Uterus (tissue), 4 donors: Measurements from ENCODE around the gene SNIP1. TPM values are rescaled to one million over a fixed set of nuclear protein-coding genes. Genes with fewer than 3 reads are reported as not detected.

ENCODE experiments used
- DNase-seq, 2 donors: peaks; one replicate each; pipeline ENCODE4 v3.0.0-alpha.2; 2019 to 2020
- H3K27ac ChIP-seq, 2 donors: fragments of 200-600 bp; sonication (generic); 1 replicate in 1 of 2; 2 replicates in 1 of 2; pipeline ENCODE4 v1.5.1; 2016 to 2018
- H3K27me3 ChIP-seq, 2 donors: fragments of 200-600 bp; sonication (generic); one replicate each; pipeline ENCODE4 v1.5.1; 2018 to 2019; ENCODE audit warnings: control low read depth in 1 of 2
- H3K36me3 ChIP-seq, 2 donors: fragments of 200-600 bp; sonication (generic); one replicate each; pipeline ENCODE4 v1.5.1; 2019; ENCODE audit warnings: control low read depth in 1 of 2
- H3K4me1 ChIP-seq, 2 donors: fragments of 200-600 bp; sonication (generic); one replicate each; pipeline ENCODE4 v1.5.1; 2018 to 2019; ENCODE audit warnings: control low read depth in 1 of 2
- H3K4me3 ChIP-seq, 2 donors: fragments of 200-600 bp; sonication (generic); 1 replicate in 1 of 2; 2 replicates in 1 of 2; pipeline ENCODE4 v1.5.1; 2018 to 2019; ENCODE audit warnings: mild to moderate bottlenecking in 1 of 2
- H3K9me3 ChIP-seq, 2 donors: fragments of 200-600 bp; sonication (generic); one replicate each; pipeline ENCODE4 v1.5.1; 2019; ENCODE audit warnings: control low read depth in 1 of 2
- POLR2A ChIP-seq, 2 donors: fragments of 450-650 bp; IDR thresholded peaks; one replicate each; pipeline ENCODE4 v1.6.1; 2016; ENCODE audit warnings: antibody characterized with exemption in 2 of 2, mild to moderate bottlenecking in 1 of 2, moderate library complexity in 1 of 2
- intact Hi-C: fragments of 100-400 bp; cut with DNase I; formaldehyde crosslinking; loops from one replicate; pipeline ENCODE4 v1.15.1; 2023; ENCODE audit warnings: low total_unique reads
- total RNA-seq, 4 donors: library from RNA; depleted of rRNA in 3 of 4; stranded (reverse); fragments of >200 nt in 3 of 4; gene quantifications; one replicate each; pipeline versions ENCODE4 v1.1.0 to v1.2.4, GENCODE V29; 2014 to 2023
- TF ChIP-seq, protein P1 (sequence below), 4 experiments: fragments of 200-600 bp in 2 of 4; fragments of 450-650 bp in 2 of 4; sonication (generic) in 2 of 4; IDR thresholded peaks; one replicate each; pipeline ENCODE4 v1.5.1; 2016 to 2019; ENCODE audit warnings: antibody characterized with exemption in 4 of 4, mild to moderate bottlenecking in 2 of 4, moderate library complexity in 1 of 4
- donor health status: DM: yes; HTN: yes; CAD: no.

The SNIP1 gene
- total RNA-seq, 4 donors from 2014 or later = 2.0 to 21.2 (median 16.9) TPM

GRCh38 chr1:37575692-37576091, 21.6 kb upstream of the SNIP1 start:
- H3K36me3 ChIP-seq = no peaks in the 10 kb centered on the region

DNA sequence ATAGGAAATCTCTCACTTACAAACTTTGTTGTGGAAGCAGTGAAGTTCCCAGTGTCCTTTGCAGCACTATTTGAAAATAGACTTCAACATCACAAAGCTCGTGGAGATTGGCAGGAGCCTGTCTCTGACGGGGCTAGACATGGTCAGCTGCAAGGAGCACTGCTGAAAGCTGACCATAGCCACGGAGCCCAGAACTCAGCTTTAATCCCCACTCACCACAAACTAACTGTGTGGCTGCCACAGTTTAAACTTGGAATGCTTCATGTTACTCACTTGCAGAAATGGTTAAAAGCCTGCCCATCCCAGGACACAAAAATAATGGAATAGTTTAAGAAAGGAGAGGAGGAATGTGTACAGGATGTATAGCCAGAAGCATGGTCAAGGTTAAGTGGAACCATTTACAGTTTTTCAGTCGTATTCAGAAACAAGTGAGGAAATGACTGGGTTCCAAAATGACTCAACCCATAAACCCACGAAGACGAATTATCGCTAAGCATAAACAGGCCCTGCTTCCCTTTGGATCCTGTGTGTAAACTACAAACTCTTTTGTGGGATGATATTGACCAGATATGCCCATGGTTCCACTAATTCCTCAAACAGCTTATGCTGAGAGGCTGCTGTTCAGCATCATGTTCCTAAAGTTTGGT, 20.9 kb upstream of the SNIP1 start:
- Histone ChIP-seq H3K36me3 (no peaks in the 10 kb centered on the region), H3K27me3 (no peaks in the 10 kb centered on the region), H3K4me1 (no peaks in the 10 kb centered on the region), H3K27ac (no peak overlapping the region), H3K9me3 (no peaks in the 10 kb centered on the region), H3K4me3 (no peak overlapping the region)
- no peak for TF ChIP-seq POLR2A (IDR thresholded peaks at IDR 0.05)
- TF ChIP-seq, protein P1, sequence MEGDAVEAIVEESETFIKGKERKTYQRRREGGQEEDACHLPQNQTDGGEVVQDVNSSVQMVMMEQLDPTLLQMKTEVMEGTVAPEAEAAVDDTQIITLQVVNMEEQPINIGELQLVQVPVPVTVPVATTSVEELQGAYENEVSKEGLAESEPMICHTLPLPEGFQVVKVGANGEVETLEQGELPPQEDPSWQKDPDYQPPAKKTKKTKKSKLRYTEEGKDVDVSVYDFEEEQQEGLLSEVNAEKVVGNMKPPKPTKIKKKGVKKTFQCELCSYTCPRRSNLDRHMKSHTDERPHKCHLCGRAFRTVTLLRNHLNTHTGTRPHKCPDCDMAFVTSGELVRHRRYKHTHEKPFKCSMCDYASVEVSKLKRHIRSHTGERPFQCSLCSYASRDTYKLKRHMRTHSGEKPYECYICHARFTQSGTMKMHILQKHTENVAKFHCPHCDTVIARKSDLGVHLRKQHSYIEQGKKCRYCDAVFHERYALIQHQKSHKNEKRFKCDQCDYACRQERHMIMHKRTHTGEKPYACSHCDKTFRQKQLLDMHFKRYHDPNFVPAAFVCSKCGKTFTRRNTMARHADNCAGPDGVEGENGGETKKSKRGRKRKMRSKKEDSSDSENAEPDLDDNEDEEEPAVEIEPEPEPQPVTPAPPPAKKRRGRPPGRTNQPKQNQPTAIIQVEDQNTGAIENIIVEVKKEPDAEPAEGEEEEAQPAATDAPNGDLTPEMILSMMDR (IDR thresholded peaks at IDR 0.05) = no peak
- intact Hi-C loops = no loop called here
- no peak for DNase-seq

More at GRCh38 chr1:37575692-37576091, 21.6 kb upstream of the SNIP1 start:
- Histone ChIP-seq H3K27me3 (no peaks in the 10 kb centered on the region), H3K9me3 (no peaks in the 10 kb centered on the region), H3K4me3 (no peak overlapping the region), H3K4me1 (no peaks in the 10 kb centered on the region), H3K27ac (no peak overlapping the region)
- no peak for DNase-seq
- no peak for TF ChIP-seq POLR2A (IDR thresholded peaks at IDR 0.05)
- TF ChIP-seq, protein P1 (IDR thresholded peaks at IDR 0.05) = no peak
- intact Hi-C loops = no loop called here

DNA sequence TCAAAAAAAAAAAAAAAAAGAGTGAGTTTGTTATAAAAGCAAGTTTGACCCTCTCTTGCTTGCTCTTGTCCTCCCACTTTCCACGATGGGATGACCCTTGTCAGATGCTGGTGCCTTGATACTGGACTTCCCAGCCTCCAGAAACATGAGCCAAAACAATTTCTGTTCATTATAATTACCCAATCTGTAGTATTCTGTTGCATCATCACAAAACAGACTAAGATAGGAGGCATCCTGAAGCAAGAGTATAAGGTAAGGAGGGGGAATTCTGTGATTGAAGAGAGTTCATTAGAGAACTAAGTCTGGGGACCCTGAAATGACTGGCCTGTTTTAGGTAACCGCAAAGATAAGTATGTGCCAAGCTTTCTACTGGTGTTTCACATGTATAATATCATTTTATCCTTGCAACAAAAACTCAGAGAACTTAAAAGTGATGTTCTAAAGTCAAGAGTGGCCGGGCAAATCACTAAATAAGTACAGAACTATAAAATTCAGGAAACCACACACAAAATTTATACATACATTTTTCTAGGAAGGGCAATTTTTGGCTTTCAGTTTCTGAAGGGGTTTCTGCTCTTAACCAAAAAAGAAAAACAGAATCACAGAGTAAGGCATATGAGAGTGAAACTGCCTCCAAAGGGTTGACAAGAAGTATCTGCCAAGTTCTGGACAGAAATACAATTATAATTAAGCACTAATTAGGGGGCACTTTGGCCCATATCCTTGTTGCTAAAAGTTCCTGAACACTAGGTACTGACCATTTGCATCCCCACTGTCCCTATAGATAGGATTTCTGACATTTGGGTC, 16.6 kb upstream of the SNIP1 start:
- no peak overlapping the region for H3K4me3 ChIP-seq
- no peaks in the 10 kb centered on the region for H3K4me1 ChIP-seq
- intact Hi-C loops = no loop called here
- H3K9me3 ChIP-seq = no peaks in the 10 kb centered on the region
- DNase-seq = no peak
- H3K27me3 ChIP-seq = no peaks in the 10 kb centered on the region
- no peaks in the 10 kb centered on the region for H3K36me3 ChIP-seq
- TF ChIP-seq, protein P1 (IDR thresholded peaks at IDR 0.05) = no peak
- no peak for TF ChIP-seq POLR2A (IDR thresholded peaks at IDR 0.05)
- H3K27ac ChIP-seq = no peak overlapping the region

DNA sequence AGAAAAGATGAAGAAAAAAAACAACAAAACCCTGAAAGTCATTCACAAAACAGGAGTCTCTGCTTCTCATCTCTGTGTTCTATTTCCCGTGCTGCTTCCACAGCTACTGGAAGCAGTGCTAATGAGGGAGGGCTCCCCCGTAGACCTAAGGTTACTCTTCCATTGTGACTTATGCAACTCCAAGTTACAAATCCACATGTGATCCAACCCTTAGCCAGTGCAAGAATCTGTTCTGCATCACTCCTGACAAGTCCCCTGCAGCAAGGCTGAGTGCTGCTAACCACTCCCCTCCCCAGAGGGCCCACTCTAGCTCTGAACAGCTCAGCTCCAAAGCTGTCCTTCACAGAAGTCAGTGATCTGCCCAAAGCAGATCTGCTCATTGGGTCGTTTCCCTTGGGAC, 12.9 kb upstream of the SNIP1 start:
- intact Hi-C loops = no loop called here

More for the DNA sequence above, 12.9 kb upstream of the SNIP1 start:
- TF ChIP-seq, protein P1 (IDR thresholded peaks at IDR 0.05) = no peak
- no peak for TF ChIP-seq POLR2A (IDR thresholded peaks at IDR 0.05)
- no peaks in the 10 kb centered on the region for H3K27me3 ChIP-seq
- no peak overlapping the region for H3K4me3 ChIP-seq
- DNase-seq = peak; percentile 59 to 65
- H3K36me3 ChIP-seq = no peaks in the 10 kb centered on the region
- no peaks in the 10 kb centered on the region for H3K9me3 ChIP-seq
- no peaks in the 10 kb centered on the region for H3K4me1 ChIP-seq
- peak overlapping the region; percentile 1 to 50 for H3K27ac ChIP-seq
